Stimulated activated CD8-positive, alpha-beta memory T cell treated with anti-CD3 and anti-CD28 coated beads, Interleukin-12 subunit alpha, Interleukin-12 subunit beta, amount 100 ng/mL, for 4 hours (primary cell): Measurements from ENCODE around the gene LRR1.
"Not testable (repeated sequence)": the region's sequence is repeated elsewhere in the genome, so short reads cannot be mapped to it uniquely, and the experiment has no call there.

Source experiments
- DNase-seq: peaks from one replicate; pipeline ENCODE4 v3.0.0-alpha.2; 2020; ENCODE audit warnings: low read depth

LRR1 gene

DNA sequence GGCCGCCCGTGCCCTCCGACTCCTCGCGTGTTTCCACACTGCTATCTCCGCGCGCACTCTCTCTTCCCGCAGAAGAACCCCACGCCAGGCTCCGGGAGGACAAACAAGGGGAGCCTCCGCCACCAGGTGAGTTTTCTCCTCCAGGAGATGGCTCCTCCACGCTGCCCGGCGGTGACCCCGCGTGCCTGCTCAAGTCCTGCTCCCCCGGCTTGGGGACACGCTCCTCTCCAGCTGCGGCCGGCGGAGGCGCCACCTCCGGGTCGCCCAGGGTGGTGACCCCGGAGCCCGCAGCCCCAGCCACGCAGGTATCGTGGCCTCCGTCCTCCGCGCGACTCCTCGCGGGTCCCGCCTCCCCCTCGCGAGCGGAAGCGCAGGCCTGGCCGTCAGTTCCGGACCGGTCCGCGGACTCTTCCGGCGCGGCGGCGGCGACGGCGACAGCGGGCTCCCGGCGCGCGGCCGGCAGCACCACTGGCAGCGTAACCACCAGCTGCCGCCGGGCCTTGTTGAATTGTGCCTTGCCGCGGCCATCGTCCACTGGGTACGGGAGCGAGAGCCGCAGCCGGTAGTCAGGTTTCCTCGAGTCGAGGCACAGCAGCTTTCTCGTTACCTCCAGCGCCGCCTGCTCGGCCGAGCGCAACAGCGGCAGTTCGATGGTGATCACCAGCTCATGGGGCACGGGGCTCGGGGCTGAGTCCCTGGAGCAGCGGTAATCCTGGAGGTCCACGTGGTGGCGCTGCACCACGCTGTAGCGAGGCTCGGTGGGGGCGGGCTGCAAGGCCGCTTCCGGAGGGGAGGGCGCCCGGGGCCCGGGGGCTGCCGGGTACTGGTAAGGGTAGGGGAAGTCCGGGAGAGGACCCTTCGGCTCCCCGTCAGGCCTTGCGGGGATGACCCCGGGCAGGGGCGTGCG lies 35.2 kb downstream of the LRR1 start:
- peak; percentile 89 for DNase-seq

DNA sequence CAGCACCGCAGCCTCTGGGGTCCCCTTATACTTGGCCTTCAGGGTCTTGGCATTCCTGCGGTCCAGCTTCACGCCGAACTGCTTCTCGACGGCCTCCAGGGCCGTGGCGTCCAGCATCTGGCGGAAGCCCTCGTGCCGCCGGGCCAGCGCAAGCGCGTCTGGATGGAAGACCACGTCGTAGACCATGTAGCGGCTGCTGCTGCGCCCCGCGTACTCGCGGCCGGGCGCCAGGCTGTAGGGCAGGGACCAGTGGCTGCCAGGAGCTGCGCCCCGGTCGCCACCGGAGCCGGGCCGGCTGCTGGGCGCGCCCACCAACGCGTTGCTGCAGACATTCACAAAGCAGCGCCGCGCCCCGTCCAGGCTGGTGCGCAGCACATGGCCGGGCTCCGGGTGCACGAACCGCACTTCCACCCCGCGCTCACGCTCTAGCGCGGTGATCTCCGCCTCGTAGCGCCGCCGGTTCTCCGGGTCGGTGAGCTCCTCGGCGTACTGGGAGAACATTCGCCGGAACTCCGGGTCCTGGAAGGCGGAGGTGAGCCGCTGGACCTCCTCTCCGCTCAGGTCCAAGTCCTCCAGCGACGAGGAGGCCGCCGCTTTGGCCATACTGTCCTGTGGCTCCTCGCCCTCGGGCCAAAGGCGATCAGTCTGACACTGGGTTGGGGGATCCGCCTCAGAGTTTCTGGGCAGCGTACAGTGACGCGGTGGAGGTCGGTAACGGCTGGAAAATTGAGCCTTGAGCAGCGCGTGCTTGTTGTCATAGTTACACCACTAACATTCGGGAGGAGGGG lies 36.0 kb downstream of the LRR1 start, which contains the start of gene DNAAF2:
TSS of gene DNAAF2 (minus strand) at position 698 of the 788 bp plus-strand sequence. CDS start at position 603, 95 bp downstream.
- DNase-seq: peak; percentile 48

DNA sequence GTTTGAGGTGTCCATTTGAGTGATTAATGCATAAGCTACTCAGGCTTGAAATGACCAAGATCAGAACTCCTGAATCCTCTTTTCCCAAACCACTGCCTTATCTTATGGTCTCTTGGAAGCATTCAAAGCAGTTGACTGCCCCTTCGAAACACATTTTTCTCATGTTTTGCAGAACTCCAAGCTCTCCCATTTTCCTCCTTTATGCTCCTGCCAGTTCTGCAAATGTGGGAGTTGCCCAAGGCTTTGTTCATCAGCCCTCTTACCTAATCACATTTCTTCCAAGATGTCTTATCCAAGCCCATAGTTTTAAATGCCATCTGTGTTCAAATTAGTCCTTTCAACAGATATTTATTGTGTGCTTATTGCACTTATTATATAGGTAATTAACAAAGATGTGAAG lies 38.1 kb downstream of the LRR1 start:
- no peak for DNase-seq

DNA sequence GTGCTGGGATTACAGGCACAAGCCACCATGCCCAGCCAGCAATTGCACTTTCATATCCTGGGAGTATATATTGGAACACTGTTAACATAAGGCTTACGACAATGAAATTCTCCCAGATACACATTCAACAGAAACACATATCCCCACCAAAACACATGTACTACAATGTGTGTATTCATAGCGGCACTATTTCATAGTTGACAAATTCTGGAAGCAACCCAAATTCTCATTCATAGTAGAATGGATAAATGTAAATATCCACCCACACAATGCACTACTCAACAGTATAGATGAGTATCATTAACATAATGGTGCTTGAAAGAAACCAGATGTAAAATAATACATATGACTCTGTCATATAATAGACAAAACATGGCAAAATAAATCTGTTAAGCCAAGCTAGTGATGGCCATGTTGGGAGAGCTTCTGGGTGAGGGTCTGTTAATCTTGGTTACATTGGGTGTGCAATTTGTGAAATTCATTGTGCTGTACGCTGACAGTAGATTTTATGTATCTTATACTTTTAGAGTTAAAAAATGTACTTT lies 38.9 kb downstream of the LRR1 start:
- DNase-seq: no peak

DNA sequence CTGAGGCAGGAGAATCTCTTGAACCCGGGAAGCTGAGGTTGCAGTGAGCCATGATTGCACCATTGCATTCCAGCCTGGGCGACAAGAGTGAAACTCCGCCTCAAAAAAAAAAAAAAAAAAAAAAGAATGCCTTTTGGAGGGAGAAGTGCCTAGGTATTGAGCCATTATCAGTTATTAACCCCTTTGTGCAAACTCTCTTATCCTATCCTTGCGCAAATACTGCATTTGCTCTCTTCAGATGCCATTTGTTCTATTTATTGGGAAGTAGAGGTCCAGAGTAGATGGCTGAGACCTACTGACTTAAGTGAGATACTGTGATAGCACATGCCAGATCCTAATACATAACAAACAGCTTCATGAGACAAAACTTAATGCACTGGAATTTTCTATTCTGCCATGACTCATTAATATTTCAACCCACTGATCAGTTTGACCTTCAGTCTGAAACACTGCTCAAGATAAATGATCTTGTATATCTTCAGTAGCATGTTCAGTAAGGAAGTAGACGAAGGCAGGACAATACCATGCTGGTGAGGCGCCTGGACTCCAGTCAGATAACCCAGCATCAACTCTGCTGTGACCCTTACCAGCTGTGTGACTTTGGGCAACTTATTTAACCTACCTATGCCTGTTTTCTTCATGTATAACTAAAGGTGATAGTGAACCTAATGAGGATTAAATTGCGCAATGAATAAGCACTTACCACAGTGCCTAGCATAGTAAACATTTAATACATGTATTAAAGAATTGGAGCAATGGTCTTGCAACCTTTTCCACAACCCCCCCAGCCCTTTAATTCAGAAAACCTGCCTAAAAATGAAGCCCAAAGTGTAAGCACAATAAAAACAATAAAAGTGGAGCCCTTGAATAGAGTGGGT lies 42.0 kb downstream of the LRR1 start:
- no peak for DNase-seq

DNA sequence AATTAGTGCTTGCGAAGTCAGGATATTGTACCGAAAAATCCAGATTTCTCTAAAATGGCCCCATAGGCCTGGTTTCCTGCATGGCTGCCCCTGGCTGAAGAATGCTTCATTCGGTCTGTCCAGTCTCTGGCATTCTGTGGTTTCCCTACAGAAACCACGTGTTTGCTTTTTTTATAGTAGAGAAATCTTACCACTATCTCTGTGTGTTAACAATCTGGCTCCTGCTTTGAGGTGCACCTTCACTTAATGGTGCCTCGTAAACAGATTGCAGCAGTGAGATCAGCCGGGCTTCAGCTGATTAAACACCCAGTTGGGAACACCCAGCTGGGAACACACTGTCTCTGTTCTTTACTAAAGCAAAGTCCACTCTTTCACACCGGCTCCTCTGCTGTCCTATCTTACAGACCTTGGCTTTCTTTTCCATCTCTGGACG lies 43.0 kb downstream of the LRR1 start:
- no peak for DNase-seq

DNA sequence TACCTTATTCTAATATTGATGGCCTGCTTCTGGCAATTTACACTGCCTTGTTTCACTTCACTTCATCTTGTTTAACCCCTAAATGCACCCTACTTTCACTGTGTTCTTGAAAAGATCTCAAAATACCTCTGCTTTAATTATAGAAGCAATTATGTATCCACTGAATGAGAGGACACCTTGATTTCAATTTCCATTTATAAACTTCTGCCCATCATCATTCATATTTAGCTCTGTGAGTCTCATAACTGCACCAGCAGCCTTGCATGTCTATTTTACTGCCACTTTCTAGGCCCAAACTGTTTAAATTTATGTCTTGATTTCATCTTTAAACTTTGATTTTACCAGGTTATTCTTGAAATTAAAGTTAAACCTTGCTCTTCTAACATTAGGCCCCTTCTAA lies 43.4 kb downstream of the LRR1 start:
- DNase-seq: no peak

DNA sequence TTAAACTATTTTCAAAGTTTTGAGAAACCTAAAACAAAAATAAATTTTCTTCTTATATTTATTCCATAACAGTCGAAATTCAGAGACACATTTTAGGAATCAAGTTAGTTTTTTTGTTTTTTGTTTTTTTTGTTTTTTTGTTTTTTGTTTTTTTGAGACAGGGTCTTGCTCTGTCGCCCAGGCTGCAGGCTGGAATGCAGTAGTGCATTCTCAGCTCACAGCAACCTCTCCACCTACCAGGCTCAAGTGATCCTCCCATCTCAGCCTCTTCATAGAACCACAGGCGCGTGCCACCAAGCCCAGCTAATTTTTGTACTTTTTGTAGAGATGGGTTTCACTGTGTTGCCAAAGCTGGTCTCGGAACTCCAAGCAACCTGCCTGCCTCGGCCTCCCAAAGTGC lies 54.8 kb downstream of the LRR1 start:
- no peak for DNase-seq

DNA sequence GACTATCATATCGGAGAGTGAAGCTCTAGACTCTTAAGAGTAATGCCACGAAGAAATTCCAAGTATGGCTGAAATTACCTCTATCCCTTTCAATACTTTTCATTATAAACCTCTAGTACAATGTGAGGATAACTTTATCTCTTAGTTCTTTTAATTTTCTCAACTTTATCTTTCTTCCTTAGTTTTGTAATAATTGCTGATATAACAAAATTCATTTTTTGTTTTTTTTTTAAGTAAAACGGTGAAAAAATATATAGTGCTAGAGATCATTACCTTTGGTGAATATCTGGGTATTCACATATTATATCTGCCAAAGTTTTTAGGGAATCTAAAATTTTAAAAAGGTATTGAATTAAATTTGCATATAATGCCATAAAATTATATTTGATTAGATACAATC lies 55.8 kb downstream of the LRR1 start:
- DNase-seq: no peak

DNA sequence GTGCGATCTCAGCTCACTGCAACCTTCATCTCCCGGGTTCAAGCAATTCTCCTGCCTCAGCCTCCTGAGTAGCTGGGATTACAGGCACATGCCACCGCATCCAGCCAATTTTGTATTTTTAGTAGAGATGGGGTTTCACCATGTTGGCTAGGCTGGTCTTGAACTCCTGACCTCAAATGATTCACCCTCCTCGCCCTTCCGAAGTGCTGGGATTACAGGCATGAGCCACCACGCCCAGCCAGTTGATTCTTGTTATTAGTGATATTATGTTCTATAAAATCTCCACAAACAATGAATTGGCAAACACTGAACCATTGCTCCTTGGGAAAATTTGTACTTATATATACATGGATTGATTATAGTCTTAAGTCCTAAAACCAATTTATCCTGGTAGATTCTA lies 58.8 kb downstream of the LRR1 start:
- not testable (repeated sequence) for DNase-seq

DNA sequence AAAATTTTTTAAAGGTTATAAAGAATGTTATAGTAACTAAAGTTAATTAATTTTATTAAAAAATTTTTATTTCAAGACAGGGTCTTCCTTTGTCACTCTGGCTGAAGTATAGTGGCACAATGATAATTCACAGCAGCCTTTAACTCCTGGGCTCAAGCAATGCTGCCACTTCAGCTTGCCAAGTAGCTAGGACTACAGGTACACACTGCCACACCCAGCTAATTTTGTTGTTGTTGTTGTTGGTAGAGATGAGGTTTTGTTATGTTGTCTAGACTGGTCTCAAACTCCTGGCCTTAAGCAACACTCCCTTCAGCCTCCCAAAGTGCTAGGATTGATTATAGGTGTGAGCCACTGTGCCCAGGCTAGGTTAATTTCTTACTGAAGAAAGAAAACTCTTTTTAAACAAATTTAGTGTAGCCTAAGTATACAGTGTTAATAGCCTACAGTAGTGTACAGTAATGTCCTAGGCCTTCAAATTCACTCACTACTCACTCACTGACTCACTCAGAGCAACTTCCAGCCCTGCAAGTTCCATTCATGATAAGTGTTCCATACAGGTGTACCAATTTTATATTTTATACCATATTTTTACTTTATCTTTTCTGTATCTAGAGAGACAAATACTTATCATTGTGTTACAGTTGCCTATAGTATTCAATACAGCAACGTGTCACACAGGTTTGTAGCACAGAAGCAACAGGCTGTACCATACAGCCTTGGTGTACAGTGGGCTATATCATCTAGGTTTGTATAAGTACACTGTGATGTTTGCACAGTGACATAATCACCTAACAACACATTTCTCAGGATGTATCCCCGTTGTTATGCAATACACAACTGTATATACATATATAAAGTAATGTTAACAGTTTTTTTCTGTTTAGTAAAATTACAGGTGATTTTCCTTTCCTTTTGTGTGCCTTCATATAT lies 61.1 kb downstream of the LRR1 start:
- no peak for DNase-seq
